ENCODE results near the gene CRMP1.
"Not testable (repeated sequence)": the region's sequence is repeated elsewhere in the genome, so short reads cannot be mapped to it uniquely, and the experiment has no call there.

CRMP1 gene

DNA sequence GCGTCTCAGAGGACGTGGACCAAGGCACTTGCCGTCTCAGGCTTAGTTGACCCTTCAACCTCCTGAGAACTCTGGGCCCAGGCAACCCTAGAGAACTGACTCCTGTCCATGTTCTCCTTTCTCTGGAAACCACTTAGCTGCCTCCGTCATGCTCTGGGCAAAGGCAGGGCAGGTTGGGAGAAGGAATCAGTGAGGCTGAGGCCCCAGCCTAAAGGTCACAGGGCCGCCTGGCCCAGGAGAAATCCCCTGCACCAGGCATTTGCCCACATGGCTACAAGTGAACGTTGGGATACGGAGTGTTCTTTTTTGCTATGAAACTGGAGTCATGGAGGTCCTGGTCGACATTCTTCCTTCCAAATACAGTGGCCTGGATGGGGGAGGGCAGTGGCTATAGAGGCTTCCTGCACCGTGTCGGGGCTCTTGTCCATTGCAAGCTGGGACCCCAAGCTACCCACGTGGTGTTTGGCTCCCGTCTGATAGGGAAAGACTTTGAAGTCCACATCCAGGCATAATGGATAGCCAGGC lies 76.0 kb downstream of the CRMP1 start:
- no peak for DNase-seq

DNA sequence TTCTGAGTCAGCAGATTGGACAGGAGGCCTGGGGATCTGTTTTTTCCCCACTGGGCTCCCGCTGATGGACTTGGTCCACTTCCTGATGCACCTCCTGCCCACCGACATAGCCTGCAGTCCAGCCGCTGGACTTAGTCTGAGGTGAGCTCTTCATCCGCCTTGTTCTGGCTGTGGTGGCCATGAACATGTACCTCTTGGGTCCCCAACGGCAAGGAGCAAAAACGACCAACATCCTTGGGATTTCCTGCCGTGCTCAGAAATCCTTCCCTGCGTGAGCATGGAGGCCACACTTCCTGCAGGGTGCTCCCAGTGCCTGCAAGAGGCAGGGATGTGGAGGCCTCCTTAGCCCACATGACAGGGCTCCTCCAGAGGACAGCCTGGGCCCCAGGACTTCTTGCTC lies 76.8 kb downstream of the CRMP1 start:
- DNase-seq = no peak

DNA sequence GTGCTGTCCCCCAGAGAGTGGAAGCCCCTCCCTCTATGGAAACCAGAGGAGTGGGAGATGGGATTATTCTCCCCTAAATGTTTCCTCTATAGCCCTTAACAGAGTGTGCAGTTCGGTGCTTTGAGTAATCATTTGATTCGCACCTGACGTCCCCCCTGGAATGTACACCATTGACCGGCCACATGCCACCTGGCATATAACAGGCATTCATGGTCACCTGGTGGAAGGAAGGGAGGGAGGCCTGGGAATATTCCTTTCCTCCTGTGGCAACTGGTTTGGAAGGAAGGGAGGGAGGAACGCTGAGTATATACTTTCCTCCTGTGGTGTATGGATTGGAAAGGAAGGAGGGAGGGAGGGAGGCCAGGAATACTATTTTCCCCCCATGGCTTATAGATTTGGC lies 77.2 kb downstream of the CRMP1 start:
- DNase-seq = no peak

DNA sequence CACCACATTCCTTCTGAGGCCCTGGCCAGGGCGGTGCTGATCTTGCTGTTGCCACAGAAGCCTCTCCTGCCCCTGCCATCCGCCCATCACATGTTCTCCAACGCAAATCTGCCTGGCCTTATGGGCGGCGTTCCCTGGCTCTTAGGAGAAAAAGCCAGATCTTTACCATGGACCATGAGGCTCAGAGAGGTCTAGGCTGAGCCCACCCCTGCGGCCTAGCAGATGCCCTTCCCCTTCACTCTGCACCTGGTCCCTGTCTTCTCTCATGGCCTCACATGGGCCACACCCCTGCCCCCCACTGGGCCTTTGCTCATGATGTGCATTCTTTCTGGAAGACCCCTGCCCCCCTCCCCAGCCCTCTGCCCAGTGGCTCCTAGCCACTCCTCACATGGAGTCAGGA lies 78.5 kb downstream of the CRMP1 start:
- DNase-seq = no peak

DNA sequence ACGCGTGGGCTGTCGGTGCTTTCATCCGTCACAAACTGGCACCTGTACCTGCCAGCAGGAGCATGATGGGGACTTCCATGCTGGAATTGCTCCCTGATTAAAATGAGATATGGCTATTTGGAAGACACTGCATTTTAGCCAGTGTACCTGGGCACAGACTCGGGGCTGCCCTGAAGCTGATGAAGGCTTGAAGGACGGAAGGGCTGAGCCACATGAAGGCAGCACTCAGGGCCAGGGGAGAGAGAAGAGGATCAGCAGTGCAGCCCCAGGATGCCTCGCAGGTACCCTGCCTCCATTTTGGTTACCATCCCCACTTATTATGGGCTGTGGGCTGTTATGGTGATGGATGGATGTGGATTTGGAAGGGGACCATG lies 79.0 kb downstream of the CRMP1 start:
- DNase-seq = no peak

DNA sequence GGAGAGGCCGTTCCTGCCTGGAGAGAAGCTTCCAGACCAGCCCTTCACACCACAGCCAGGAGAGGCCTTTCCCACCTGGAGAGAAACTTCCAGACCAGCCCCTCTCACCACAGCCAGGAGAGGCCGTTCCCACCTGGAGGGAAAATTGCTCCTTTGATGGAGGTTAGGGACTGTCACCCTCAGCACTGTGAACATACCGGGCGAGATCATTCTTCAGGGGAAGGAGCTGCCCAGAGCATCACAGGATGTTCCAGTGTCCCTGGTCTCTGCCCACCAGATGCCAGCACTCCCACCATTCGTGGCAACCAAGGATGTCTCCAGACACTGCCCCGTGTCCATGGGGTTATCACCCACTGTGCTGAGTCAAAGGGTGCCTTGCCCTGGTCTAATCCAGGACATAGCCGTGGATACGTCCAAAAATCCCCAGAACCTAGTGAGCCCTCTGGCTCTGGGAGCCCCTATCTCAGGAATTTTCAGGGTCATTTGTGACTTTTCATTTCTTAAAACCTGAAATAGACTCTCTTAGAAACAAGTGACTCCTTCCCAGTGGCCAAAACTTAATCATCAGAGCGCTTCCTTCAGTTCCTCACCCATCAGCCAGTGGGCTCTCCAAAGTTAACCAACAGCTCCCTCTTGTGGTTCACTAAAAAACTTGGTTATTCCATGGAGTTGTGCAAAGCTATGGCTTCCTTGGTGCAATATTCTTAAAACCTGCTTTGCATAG lies 80.2 kb downstream of the CRMP1 start:
- DNase-seq = no peak

DNA sequence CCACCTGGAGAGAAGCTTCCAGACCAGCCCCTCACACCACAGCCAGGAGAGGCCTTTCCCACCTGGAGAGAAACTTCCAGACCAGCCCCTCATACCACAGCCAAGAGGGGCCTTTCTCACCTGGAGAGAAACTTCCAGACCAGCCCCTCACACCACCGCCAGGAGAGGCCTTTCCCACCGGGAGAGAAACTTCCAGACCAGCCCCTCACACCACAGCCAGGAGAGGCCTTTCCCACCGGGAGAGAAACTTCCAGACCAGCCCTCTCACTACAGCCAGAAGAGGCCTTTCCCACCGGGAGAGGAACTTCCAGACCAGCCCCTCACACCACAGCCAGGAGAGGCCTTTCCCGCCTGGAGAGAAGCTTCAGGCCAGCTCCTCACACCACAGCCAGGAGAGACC lies 80.8 kb downstream of the CRMP1 start:
- DNase-seq = not testable (repeated sequence)

DNA sequence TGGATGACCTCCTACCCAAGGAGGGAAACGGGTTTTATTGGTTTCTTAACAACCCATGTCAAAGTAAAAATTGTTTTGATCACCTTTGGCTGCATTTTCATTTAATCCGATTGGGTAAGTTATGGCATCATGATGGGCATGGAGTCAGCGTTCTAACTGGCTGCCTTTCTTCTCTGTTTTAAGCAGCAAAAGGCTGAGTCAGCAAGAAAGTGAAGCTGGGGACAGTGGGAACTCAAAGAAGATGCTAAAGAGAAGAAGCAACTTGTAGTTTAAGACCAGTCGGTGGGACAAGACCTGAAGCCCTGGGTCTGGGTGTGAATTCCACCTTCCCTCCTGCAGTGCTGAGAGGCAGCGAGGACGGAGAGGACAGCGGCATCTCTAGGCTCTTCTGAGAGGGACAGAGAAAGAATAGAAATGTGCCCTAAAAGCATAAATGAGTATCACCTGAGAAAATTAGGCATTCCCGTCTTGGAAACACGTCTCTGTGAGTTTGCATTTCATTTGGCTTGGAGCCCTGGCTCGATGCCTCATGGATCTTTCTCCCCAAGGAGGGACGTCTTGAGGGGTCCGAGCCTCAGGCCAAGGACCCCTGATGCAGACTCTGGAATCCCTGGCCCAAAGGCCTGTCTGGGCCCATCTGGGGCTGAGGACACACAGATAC lies 82.0 kb downstream of the CRMP1 start:
- no peak for DNase-seq

DNA sequence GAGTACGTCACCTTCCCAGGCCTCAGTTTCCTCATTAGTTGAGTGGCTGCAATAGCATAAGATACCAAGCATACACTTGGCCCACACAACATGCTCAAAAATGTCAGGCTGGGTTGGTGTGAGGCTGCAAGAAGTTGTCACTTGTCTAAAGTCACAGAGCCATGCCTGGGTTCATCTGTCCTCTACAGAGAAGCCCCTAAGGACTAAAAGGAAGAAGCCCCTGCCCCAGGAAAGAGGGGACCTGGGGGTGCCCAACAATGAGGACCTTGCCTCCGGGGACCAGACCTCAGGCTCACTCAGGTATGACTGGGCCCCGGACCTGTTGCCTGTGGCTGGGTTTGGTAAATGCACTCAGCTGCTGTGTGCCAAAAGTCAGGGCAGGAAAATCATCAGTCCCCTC lies 82.7 kb downstream of the CRMP1 start:
- no peak for DNase-seq

DNA sequence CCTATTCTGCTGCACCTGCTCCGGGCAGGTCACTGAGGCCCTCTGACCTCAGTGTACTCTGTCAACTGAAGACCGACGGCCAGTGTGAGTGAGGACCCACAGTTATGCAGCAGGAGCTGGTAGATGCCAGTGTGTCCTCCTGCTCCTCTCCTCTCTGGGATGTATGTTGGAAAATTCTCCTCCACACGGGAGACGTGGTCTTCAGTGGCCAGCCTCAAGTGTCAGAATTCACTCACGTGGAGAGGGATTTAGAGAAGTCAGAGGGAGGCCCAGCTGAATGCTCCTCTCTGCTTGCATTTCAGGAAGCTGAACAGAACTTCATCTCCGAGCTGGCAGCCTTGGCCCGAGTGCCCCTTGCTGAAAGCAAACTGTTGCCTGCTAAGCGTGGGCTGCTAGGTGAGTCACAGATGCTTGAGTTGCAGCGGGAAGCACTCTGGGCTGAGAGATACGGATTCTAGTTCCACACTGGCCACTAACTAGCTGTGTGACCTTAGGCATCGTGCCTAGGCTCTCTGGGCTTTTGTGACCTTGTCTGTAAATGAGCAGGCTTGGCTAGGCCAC lies 83.6 kb downstream of the CRMP1 start:
- DNase-seq = no peak

DNA sequence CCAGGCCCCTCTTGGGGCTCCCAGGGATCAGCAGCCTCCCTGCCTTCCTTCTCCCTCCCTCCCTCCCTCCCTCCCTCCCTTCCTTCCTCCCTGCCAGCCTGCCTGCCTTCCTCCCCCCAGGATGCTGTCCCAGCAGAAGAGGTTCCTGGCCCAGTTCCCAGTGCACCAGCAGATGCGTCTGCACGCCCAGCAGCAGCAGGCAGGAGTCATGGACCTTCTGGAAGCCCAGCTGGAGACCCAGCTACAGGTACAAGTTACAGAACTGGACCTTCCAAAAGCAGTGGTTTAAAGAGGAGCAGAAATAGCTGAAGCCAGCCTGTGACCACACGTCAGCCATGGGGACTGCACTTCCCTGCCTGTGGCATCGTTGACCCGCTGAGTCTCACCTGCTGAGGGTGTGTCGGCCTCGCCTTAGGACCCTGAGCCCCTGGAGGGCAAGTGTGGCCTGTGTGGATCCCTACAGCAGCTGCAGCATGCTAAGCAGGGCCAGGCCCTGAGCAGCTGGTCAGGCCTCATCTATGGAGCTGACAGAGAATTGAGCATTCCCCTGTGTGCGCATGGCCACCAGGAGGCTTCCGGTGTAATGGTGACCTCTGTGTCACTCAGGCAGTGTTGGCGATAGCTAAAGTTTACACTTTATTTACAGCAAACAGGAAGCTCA lies 84.7 kb downstream of the CRMP1 start:
- no peak for DNase-seq

DNA sequence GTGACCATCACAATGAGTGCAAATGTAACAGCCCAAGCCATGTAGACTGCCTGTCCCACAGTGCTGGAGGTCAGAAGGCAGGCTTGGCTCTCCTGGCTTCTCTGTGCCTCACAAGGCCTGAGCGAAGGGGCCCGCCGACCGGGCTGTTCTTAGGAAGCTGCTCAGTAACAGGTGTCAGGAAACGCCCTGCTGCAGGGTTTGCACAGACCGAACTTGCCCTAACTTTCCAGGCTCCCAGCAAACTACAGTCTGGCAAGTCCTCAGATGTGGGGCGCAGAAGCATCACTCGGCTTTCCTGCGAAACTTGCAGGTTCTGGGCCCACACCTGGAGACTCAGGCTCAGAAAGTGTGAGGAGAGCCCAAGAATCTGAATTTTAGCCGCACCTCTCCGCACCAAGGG lies 87.6 kb downstream of the CRMP1 start:
- no peak for DNase-seq

DNA sequence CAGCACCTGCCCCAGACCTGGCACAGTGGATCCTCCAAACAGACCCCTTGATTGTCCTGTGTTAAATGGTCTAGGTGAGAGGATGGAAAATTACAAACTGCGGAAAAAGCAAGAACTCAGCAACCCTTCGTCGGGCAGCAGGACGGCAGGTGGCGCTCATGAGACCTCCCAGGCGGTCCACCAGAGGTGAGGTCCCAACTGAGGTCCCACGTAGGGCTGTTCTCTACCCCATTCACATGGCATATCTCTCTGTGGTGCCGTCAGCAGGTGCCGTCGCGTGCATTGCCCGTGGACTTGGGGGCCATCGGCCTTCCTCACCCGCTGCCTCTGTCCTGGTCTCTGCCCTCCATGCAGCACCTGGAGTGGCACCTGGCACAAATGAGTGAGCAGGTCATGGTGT lies 88.2 kb downstream of the CRMP1 start:
- DNase-seq = no peak

DNA sequence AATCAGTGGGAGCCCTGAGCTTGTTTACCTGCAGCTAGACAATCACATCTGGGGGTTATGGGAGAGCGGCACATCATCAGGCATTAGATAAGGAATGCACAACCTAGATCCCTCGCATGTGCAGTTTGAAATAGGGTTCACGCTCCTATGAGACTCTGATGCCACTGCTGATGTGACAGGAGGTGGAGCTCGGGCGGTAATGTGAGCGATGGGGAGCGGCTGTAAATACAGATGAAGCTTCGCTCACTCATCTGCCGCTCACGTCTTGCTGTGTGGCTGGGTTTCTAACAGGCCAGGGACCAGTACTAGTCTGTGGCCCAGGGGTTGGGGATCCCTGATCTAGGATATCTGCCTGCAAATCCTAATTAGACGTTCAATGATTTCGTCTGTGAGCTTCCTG lies 90.3 kb downstream of the CRMP1 start:
- no peak for DNase-seq

DNA sequence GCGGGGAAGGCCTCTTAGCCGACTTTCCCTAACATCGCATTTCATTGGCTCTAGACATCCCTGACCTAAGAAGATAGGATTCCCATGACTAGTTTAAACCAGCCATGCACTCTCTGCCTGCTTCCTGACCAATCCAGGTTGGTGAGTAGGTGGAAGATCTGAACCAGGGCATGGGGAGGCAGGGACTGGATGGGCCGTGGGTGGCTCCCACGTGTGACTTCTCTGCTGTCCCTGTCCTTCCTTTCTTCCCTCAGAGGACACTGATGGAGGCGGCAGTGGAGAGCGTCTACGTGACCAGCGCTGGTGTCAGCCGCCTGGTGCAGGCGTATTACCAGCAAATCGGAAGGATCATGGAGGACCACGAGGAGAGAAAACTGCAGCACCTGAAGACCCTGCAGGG lies 91.2 kb downstream of the CRMP1 start:
- no peak for DNase-seq

DNA sequence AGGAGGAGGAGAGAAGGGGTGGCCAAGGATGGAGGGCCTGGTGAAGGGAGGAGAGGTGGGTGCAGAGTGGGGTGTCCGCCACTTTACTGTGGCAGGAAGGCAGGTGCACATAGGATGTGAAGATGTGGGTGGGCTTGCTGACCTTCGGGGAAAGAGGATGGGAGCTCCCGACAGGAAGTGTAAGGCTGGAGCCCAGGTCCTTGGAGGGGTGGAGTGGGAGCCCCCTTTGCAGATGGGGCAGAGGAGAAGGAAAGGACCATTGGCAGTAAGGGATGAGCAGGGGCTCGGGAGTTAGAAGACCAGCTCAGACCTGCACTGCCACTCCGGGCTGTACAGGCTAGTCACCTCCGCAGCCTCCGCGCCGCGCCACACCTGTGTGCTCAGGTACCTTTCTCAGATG lies 92.4 kb downstream of the CRMP1 start:
- DNase-seq = no peak

DNA sequence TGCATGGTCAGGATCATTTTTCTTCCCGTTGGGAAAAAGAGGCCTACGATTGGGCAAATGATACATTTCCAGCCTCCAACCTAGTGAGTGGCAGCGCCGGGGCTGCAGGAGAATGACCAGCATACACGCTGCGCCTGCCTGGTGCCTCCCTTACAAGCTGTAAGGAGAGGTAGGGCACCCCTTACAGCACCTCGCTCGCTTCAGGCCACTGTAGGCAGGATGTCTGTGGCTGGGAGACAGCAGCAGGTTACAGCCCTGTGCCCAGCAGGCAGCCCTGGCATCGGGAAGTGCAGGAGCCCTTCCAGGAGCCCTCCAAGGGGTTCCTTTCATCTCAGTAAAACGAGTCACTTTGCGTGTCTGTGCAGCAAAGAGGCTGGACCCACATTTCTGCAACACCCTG lies 93.5 kb downstream of the CRMP1 start:
- DNase-seq = no peak

DNA sequence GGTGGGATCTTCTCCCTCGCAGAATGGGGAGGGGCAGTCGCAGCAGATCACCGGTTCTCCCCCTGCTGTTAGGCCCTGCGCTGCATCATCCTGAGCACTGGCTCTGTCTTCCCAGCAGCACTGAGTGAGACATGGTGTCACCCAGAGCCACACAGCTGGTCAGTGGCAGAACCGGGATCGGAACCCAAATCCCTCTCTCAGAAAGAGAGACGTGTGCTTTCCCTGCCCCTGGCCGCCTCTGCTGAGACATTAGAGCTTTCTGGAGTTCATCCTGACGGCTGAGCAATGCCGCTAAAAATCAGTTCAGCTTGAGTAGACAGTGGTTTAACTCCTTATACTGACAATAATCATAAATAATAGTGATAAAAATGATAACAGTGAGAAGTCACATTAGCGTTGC lies 93.9 kb downstream of the CRMP1 start:
- DNase-seq = no peak

DNA sequence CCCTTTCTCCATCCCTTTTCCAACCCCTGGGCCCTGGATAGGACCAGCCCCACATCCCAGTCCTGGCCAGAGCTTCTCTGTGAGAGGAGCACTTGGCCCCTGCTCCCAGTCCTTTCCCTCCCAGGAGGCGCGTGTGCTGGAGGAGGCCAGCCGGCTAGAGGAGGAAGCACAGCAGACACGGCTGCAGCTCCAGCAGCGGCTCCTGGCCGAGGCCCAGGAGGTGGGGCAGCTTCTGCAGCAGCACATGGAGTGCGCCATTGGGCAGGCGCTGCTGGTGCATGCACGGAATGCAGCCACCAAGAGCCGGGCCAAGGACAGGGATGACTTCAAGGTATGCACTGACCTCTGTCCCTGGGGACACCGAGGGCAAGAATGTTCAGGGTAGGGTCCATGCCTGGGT lies 94.4 kb downstream of the CRMP1 start:
- no peak for DNase-seq

DNA sequence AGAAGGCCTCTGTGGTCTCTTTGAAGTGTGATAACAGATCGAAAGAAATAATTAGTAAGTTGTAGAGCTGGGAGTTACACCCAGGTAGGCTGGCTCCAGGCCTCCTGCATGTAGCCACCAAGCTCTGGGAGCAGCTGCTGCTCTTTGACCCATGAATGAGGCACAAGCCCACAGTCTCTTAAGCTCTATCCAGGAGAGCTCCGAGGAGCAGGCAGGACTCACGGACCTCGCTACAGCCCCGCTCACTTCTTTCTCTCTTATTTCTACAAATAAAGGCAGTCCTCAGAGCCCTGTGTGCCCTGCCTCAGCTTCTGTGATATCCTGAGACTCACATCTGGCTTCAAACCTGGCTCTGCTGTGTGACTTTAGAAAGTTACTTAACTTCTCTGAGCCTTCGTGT lies 95.0 kb downstream of the CRMP1 start:
- DNase-seq = no peak

DNA sequence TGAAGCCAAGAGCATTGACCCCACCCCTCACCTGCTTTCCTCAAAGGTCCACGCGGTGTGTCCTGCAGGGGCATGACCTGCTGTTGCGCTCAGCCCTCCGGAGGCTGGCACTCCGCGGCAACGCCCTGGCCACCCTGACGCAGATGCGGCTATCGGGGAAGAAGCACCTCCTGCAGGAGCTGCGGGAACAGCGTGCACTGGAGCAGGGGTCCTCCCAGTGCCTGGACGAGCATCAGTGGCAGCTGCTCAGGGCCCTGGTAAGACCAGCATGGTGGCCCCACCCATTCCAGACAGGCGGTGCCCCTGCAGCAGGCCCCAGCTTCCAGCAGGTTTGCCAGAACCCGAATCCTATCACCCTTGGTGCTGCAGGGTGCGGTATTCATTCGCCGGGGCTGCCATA lies 95.9 kb downstream of the CRMP1 start:
- DNase-seq = no peak

DNA sequence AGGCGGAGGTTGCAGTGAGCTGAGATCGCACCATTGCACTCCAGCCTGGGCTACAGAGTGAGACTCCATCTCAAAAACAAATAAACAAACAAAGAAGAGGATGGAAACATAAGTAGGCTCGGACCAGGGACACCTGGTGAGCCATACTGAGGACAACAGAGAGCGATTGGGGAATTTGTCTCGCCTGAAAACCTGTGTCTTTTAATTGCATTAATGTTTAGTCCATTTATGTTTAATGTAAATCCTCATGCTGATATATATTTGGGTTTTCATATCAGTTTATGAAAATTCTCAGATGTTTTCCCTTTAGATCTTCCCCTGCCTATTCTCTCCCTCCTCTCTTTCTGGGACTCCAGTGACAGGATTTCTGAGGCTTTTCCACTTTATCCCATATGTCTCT lies 97.3 kb downstream of the CRMP1 start:
- no peak for DNase-seq

DNA sequence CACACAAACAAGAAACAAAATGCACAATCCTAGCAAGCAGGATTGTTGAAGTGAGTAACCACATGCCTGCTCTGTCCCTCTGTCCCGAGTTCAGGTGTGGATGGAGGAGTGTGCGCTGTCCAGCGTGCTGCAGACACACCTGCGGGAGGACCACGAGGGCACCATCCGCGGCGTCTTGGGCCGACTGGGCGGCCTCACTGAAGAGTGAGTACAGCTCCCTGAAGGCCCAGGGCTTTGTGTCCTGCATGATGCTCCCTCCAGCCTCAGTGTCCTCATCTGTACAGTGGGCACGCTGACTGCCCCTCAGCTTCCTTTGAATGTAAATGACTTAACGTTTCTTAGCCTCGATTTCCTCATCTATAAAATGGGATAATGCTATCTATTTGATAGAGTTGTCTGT lies 99.4 kb downstream of the CRMP1 start:
- DNase-seq = no peak

DNA sequence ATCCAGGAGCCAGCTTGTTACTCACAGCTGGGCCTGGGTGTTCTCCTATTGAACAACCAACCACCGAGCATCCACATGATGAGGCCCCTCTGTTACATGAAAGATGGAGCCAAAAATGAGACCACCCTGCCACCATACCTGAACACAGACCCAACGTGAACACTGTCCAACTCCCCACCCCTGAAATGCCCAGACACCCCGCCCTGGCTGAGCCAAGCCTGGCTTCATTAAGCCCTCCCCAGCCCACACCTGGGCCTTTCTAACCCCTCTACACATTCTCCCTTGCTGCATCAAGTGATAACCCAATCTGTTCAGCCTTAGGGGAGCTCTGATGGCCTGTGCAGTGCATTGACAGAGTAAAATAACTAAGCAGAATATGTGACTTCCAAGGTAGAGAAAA lies 101.2 kb downstream of the CRMP1 start:
- no peak for DNase-seq

Data from DMS79 (cell line).